Endothelial cell of umbilical vein (primary cell): ENCODE data around the gene FANCC.

Experiments
- EZH2 ChIP-seq: IDR thresholded peaks from 2 replicates; pipeline ENCODE4 v1.6.1; 2012; ENCODE audit warnings: borderline replicate concordance, low read depth, mild to moderate bottlenecking, moderate library complexity, low read length, inconsistent platforms; ENCODE audit not compliant: severe bottlenecking
- POLR2A ChIP-seq: IDR thresholded peaks from 2 replicates; pipeline ENCODE4 v1.6.1; 2012; ENCODE audit warnings: low read depth, mild to moderate bottlenecking, control low read depth, low read length
- TF ChIP-seq, protein P1 (sequence below), 2 donors: IDR thresholded peaks; 1 replicate in 1 of 2; 2 replicates in 1 of 2; pipeline ENCODE4 v1.5.1; 2011; ENCODE audit warnings: low read length in 2 of 2, mild to moderate bottlenecking in 2 of 2, moderate library complexity in 2 of 2, control low read depth in 1 of 2, inconsistent platforms in 1 of 2, low read depth in 1 of 2; ENCODE audit not compliant: insufficient read depth in 1 of 2; ENCODE audit errors: extremely low read depth in 1 of 2

- TF ChIP-seq, protein P1, sequence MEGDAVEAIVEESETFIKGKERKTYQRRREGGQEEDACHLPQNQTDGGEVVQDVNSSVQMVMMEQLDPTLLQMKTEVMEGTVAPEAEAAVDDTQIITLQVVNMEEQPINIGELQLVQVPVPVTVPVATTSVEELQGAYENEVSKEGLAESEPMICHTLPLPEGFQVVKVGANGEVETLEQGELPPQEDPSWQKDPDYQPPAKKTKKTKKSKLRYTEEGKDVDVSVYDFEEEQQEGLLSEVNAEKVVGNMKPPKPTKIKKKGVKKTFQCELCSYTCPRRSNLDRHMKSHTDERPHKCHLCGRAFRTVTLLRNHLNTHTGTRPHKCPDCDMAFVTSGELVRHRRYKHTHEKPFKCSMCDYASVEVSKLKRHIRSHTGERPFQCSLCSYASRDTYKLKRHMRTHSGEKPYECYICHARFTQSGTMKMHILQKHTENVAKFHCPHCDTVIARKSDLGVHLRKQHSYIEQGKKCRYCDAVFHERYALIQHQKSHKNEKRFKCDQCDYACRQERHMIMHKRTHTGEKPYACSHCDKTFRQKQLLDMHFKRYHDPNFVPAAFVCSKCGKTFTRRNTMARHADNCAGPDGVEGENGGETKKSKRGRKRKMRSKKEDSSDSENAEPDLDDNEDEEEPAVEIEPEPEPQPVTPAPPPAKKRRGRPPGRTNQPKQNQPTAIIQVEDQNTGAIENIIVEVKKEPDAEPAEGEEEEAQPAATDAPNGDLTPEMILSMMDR (IDR thresholded peaks at IDR 0.05; ENCODE audit: extremely low read depth in 1 of 2, insufficient read depth in 1 of 2, low read depth in 1 of 2, low read length in 2 of 2), result no peak
- TF ChIP-seq POLR2A (no peak), EZH2 (no peak)
Observed at GRCh38 chr9:95067057-95067456, 250.5 kb downstream of the FANCC start.
